GM19035 (cell line): ENCODE data around the gene MDM4.
A peak's percentile ranks its signal among the peaks of the same experiment; 100 is the strongest.
"Not testable (repeated sequence)": the region's sequence is repeated elsewhere in the genome, so short reads cannot be mapped to it uniquely, and the experiment has no call there.

ENCODE experiments used
- ATAC-seq: cut with Tn5 transposase; IDR thresholded peaks from one replicate; pipeline ENCODE4 v1.9.1; 2021; ENCODE audit not compliant: unreplicated experiment

MDM4 gene

GRCh38 chr1:204560002-204560401 is 43.8 kb downstream of the MDM4 start:
- not testable (repeated sequence) for ATAC-seq

GRCh38 chr1:204560590-204561150 is 44.5 kb downstream of the MDM4 start:
- ATAC-seq, result no peak

- no peak for ATAC-seq
Measured at GRCh38 chr1:204562075-204562990, 46.1 kb downstream of the MDM4 start.

- no peak for ATAC-seq
Measured at GRCh38 chr1:204563307-204563706, 47.1 kb downstream of the MDM4 start.

- ATAC-seq, result no peak
Measured at GRCh38 chr1:204563780-204564179, 47.6 kb downstream of the MDM4 start.

- peak; percentile 88 for ATAC-seq
Measured at GRCh38 chr1:204564835-204565234, 48.6 kb downstream of the MDM4 start.

- no peak for ATAC-seq
Measured at GRCh38 chr1:204565617-204566582, 49.7 kb downstream of the MDM4 start.

- no peak for ATAC-seq
Measured at GRCh38 chr1:204566583-204566955, 50.4 kb downstream of the MDM4 start.

- ATAC-seq, result no peak
Measured at GRCh38 chr1:204567071-204567470, 50.9 kb downstream of the MDM4 start.

- no peak for ATAC-seq
Measured at GRCh38 chr1:204568576-204569315, 52.5 kb downstream of the MDM4 start.

- ATAC-seq, result no peak
Measured at GRCh38 chr1:204569478-204569877, 53.3 kb downstream of the MDM4 start.

GRCh38 chr1:204570021-204570420 is 53.8 kb downstream of the MDM4 start:
- ATAC-seq, result not testable (repeated sequence)

- ATAC-seq, result no peak
Measured at GRCh38 chr1:204571128-204571527, 54.9 kb downstream of the MDM4 start.

GRCh38 chr1:204571631-204572030 is 55.4 kb downstream of the MDM4 start:
- no peak for ATAC-seq

GRCh38 chr1:204572923-204573922 is 57.0 kb downstream of the MDM4 start:
- no peak for ATAC-seq

GRCh38 chr1:204574016-204574864 is 58.0 kb downstream of the MDM4 start:
- ATAC-seq, result no peak

- no peak for ATAC-seq
Measured at GRCh38 chr1:204574865-204575163, 58.6 kb downstream of the MDM4 start.
